ENCODE measurements around the gene GJD3.

The GJD3 gene

DNA sequence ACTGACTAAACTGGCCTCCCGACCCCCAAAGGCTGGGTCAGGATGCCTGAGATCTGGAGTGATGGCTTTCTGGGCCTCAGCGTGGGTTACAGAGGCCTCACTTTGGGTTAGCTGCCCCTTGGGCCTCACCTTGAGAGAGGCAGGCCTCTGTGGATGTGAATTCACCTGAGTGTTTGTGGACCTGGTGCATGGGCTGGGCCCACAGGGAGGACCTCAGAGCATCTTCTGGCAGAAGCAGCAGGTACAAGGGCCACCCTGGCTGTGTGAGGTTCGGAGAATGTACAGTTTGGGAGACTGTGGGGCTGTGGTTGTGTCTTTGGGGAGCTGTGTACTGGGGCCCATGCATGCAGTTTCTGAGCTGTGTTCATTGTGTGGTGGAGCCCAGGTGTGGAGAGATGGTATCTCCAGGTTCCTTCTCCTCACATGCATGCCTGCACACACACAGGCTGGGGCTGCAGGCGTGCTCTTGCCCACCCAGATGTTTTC is 37.2 kb downstream of the GJD3 start:
- Histone ChIP-seq H3K4me3 (ENCODE audit: low read length, poor library complexity, severe bottlenecking) (no peak overlapping the region), H3K79me2 (ENCODE audit: insufficient read depth, low read length) (peaks cover 90% of the 10 kb centered on the region), H3K27me3 (ENCODE audit: insufficient read depth, low read length, poor library complexity, severe bottlenecking) (no peaks in the 10 kb centered on the region), H3K9ac (ENCODE audit: low read depth, low read length, poor library complexity, severe bottlenecking) (peak overlapping the region; percentile 51), H3K9me2 (replicated peaks; ENCODE audit: low read depth, low read length) (no peaks in the 10 kb centered on the region), H4K20me1 (ENCODE audit: insufficient read depth, low read length, poor library complexity, severe bottlenecking) (peaks cover 48% of the 10 kb centered on the region), H3K4me1 (ENCODE audit: insufficient read depth, low read length, poor library complexity, severe bottlenecking) (peaks cover 76% of the 10 kb centered on the region), H3K4me2 (ENCODE audit: low read depth, low read length, poor library complexity, severe bottlenecking) (peak overlapping the region; percentile 64), H3F3A (ENCODE audit: low read depth) (no peaks in the 10 kb centered on the region), H3K9me3 (ENCODE audit: insufficient read depth, low read depth, low read length) (no peaks in the 10 kb centered on the region), H3K36me3 (ENCODE audit: insufficient read depth, low read length) (peaks cover 14% of the 10 kb centered on the region; the same call in 1 of the 2 replicates), H2AFZ (ENCODE audit: low read length) (no peak overlapping the region)
- TF ChIP-seq, protein P1, sequence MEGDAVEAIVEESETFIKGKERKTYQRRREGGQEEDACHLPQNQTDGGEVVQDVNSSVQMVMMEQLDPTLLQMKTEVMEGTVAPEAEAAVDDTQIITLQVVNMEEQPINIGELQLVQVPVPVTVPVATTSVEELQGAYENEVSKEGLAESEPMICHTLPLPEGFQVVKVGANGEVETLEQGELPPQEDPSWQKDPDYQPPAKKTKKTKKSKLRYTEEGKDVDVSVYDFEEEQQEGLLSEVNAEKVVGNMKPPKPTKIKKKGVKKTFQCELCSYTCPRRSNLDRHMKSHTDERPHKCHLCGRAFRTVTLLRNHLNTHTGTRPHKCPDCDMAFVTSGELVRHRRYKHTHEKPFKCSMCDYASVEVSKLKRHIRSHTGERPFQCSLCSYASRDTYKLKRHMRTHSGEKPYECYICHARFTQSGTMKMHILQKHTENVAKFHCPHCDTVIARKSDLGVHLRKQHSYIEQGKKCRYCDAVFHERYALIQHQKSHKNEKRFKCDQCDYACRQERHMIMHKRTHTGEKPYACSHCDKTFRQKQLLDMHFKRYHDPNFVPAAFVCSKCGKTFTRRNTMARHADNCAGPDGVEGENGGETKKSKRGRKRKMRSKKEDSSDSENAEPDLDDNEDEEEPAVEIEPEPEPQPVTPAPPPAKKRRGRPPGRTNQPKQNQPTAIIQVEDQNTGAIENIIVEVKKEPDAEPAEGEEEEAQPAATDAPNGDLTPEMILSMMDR (conservative IDR thresholded peaks at IDR 0.05; ENCODE audit: low read length): no peak
- no peak for TF ChIP-seq EZH2phosphoT487 (IDR thresholded peaks at IDR 0.05; ENCODE audit: borderline replicate concordance)

DNA sequence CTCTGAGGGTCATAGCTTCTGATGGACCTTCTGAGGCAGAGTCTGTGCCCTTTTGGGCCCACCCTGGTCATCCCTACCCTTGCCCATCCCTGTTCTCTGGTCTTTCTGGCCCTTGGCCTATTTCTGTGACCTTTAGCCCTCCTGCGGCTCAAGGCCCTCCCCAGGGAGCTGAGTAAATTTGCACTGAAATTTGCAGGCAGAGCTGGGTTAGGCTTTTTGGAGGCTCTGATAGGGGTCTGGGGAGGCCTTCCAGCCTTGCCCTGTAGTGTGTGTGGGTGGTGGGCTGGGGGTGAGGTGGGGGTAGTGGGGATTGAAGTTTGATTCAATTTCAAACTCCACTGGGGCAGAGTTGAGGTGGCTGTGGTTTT is 37.7 kb downstream of the GJD3 start:
- Histone ChIP-seq H3K4me1 (ENCODE audit: insufficient read depth, low read length, poor library complexity, severe bottlenecking) (peaks cover 75% of the 10 kb centered on the region), H2AFZ (ENCODE audit: low read length) (no peak overlapping the region), H3F3A (ENCODE audit: low read depth) (no peaks in the 10 kb centered on the region), H3K9me2 (replicated peaks; ENCODE audit: low read depth, low read length) (no peaks in the 10 kb centered on the region), H3K9ac (ENCODE audit: low read depth, low read length, poor library complexity, severe bottlenecking) (peak overlapping the region; percentile 51), H3K4me2 (ENCODE audit: low read depth, low read length, poor library complexity, severe bottlenecking) (peak overlapping the region; percentile 64), H3K36me3 (ENCODE audit: insufficient read depth, low read length) (peaks cover 10% of the 10 kb centered on the region; the same call in 1 of the 2 replicates), H3K27me3 (ENCODE audit: insufficient read depth, low read length, poor library complexity, severe bottlenecking) (no peaks in the 10 kb centered on the region), H3K4me3 (ENCODE audit: low read length, poor library complexity, severe bottlenecking) (peak overlapping the region; percentile 39), H3K9me3 (ENCODE audit: insufficient read depth, low read depth, low read length) (no peaks in the 10 kb centered on the region), H4K20me1 (ENCODE audit: insufficient read depth, low read length, poor library complexity, severe bottlenecking) (peaks cover 48% of the 10 kb centered on the region), H3K79me2 (ENCODE audit: insufficient read depth, low read length) (peaks cover 90% of the 10 kb centered on the region)
- no peak for TF ChIP-seq EZH2phosphoT487 (IDR thresholded peaks at IDR 0.05; ENCODE audit: borderline replicate concordance)
- TF ChIP-seq, protein P1 (conservative IDR thresholded peaks at IDR 0.05; ENCODE audit: low read length): no peak

DNA sequence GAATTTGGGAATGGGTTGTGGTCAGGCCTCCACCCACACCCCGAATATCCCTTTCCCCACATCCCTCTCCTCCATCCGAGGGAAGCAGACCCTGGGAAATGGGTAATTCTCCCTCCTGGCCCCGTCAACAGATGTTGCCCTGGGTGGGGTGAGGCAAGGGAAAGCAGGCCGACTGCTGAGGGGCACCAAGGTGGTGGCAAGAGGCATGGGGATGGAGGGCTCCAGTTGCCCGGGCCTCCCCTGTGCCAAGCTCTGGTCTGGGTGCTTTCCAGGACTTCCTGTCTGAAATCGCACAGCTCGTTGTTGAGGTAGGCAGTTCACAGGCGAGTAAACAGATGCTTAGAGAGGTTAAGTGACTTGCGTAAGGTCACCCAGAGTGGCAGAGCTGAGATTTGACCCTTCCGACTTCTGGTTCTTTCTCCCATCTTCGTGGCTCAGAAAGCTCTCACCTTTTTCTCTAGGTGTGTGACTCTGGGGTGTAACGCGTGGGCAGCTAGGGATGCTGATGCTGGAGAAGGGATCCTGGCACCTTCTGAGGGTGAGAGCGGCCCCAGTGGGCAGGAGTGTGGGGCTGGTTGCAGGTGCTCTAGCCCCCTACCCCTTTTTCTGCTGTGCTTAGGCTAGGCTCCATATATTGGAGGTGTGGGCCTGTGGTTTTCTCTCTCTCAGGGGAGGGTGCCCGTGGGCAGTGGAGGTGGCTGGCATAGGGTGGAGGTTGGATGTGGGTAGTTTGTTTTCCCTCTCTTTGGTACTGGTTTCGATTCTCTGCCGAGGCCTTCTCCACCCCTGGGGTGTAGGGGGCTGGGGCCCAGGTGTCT is 38.3 kb downstream of the GJD3 start:
- H3K9me2 ChIP-seq (replicated peaks; ENCODE audit: low read depth, low read length): no peaks in the 10 kb centered on the region
- H4K20me1 ChIP-seq (ENCODE audit: insufficient read depth, low read length, poor library complexity, severe bottlenecking): peaks cover 48% of the 10 kb centered on the region
- H3K27me3 ChIP-seq (ENCODE audit: insufficient read depth, low read length, poor library complexity, severe bottlenecking): no peaks in the 10 kb centered on the region
- peak overlapping the region; percentile 39 for H3K4me3 ChIP-seq (ENCODE audit: low read length, poor library complexity, severe bottlenecking)
- H3K4me1 ChIP-seq (ENCODE audit: insufficient read depth, low read length, poor library complexity, severe bottlenecking): peaks cover 76% of the 10 kb centered on the region
- H3K9me3 ChIP-seq (ENCODE audit: insufficient read depth, low read depth, low read length): no peaks in the 10 kb centered on the region
- H3K36me3 ChIP-seq (ENCODE audit: insufficient read depth, low read length): peaks cover 4% of the 10 kb centered on the region; the same call in 1 of the 2 replicates
- H3F3A ChIP-seq (ENCODE audit: low read depth): no peaks in the 10 kb centered on the region
- H3K9ac ChIP-seq (ENCODE audit: low read depth, low read length, poor library complexity, severe bottlenecking): peak overlapping the region; percentile 51
- H3K4me2 ChIP-seq (ENCODE audit: low read depth, low read length, poor library complexity, severe bottlenecking): peak overlapping the region; percentile 64
- peaks cover 90% of the 10 kb centered on the region for H3K79me2 ChIP-seq (ENCODE audit: insufficient read depth, low read length)
- TF ChIP-seq, protein P1 (conservative IDR thresholded peaks at IDR 0.05; ENCODE audit: low read length): no peak
- no peak for TF ChIP-seq EZH2phosphoT487 (IDR thresholded peaks at IDR 0.05; ENCODE audit: borderline replicate concordance)
- no peak overlapping the region for H2AFZ ChIP-seq (ENCODE audit: low read length)
